DND-41 (cell line): ENCODE measurements around the gene TRMU.

Experiments used
- ATAC-seq: fragments of 200-7000 bp; cut with Tn5 transposase; 3 replicates; pipeline ENCODE4 v1.9.1; 2021; ENCODE audit warnings: low read depth; ENCODE audit not compliant: insufficient read depth
- DNase-seq: peaks from one replicate; pipeline ENCODE4 v3.0.0-alpha.2; 2020
- H2AFZ ChIP-seq: 2 replicates; pipeline ENCODE4 v1.6.0; 2012; ENCODE audit warnings: low read depth, low read length
- H3K27ac ChIP-seq: 2 replicates; pipeline ENCODE4 v1.5.1; 2012; ENCODE audit warnings: low read length, inconsistent platforms
- H3K27me3 ChIP-seq: fragments of 200-600 bp; sonication (generic); 2 replicates; pipeline ENCODE4 v1.6.0; 2012; ENCODE audit warnings: low read length, mild to moderate bottlenecking, inconsistent platforms; ENCODE audit not compliant: insufficient read depth, poor library complexity
- H3K36me3 ChIP-seq: 2 replicates; pipeline ENCODE4 v1.5.1; 2012; ENCODE audit warnings: low read length, inconsistent platforms; ENCODE audit not compliant: insufficient read depth
- H3K4me1 ChIP-seq: 2 replicates; pipeline ENCODE4 v1.5.1; 2012; ENCODE audit warnings: mild to moderate bottlenecking, low read length; ENCODE audit not compliant: insufficient read depth
- H3K4me2 ChIP-seq: 2 replicates; pipeline ENCODE4 v1.6.0; 2012; ENCODE audit warnings: mild to moderate bottlenecking, moderate library complexity, low read length, inconsistent platforms; ENCODE audit not compliant: insufficient read depth
- H3K4me3 ChIP-seq, 2 experiments: fragments of 200-600 bp in 1 of 2; shearing (Covaris generic) in 1 of 2; 2 replicates each; pipeline ENCODE4 v1.5.1; 2012 to 2016; ENCODE audit warnings: inconsistent platforms in 2 of 2, low read length in 2 of 2, mild to moderate bottlenecking in 2 of 2, low read depth in 1 of 2, moderate library complexity in 1 of 2
- H3K79me2 ChIP-seq: 2 replicates; pipeline ENCODE4 v1.6.0; 2012; ENCODE audit warnings: low read length, inconsistent platforms; ENCODE audit not compliant: insufficient read depth
- H3K9ac ChIP-seq: 2 replicates; pipeline ENCODE4 v1.6.0; 2012; ENCODE audit warnings: low read depth, mild to moderate bottlenecking, inconsistent platforms, low read length, moderate library complexity
- H3K9me3 ChIP-seq: 2 replicates; pipeline ENCODE4 v1.5.1; 2012; ENCODE audit warnings: low read length, moderate library complexity, mild to moderate bottlenecking, inconsistent platforms; ENCODE audit not compliant: insufficient read depth, severe bottlenecking
- H4K20me1 ChIP-seq: 2 replicates; pipeline ENCODE4 v1.6.0; 2012; ENCODE audit warnings: low read length; ENCODE audit not compliant: insufficient read depth
- EZH2 ChIP-seq: IDR thresholded peaks from 3 replicates; pipeline ENCODE4 v1.6.1; 2012; ENCODE audit warnings: borderline replicate concordance, low read depth, mild to moderate bottlenecking, moderate library complexity, low read length, inconsistent platforms; ENCODE audit not compliant: severe bottlenecking
- TF ChIP-seq, protein P1 (sequence below): IDR thresholded peaks from 2 replicates; pipeline ENCODE4 v1.5.1; 2012; ENCODE audit warnings: borderline replicate concordance, low read length, moderate library complexity, mild to moderate bottlenecking; ENCODE audit not compliant: poor library complexity, severe bottlenecking; ENCODE audit errors: extremely low read depth

TRMU gene

GRCh38 chr22:46349681-46350080 is 14.2 kb downstream of the TRMU start:
- Histone ChIP-seq H3K9me3 (no peaks in the 10 kb centered on the region), H3K9ac (no peak overlapping the region), H3K4me1 (no peaks in the 10 kb centered on the region), H2AFZ (no peak overlapping the region), H3K79me2 (0 out of 2 replicates have a peak, but pooled peaks cover 5% of the 10 kb centered on the region), H3K4me2 (no peak overlapping the region), H4K20me1 (peaks cover 39% of the 10 kb centered on the region), H3K36me3 (peaks cover 98% of the 10 kb centered on the region), H3K27me3 (no peaks in the 10 kb centered on the region), H3K27ac (no peak overlapping the region), H3K4me3 (no peak overlapping the region)
- no peak for DNase-seq
- TF ChIP-seq, protein P1, sequence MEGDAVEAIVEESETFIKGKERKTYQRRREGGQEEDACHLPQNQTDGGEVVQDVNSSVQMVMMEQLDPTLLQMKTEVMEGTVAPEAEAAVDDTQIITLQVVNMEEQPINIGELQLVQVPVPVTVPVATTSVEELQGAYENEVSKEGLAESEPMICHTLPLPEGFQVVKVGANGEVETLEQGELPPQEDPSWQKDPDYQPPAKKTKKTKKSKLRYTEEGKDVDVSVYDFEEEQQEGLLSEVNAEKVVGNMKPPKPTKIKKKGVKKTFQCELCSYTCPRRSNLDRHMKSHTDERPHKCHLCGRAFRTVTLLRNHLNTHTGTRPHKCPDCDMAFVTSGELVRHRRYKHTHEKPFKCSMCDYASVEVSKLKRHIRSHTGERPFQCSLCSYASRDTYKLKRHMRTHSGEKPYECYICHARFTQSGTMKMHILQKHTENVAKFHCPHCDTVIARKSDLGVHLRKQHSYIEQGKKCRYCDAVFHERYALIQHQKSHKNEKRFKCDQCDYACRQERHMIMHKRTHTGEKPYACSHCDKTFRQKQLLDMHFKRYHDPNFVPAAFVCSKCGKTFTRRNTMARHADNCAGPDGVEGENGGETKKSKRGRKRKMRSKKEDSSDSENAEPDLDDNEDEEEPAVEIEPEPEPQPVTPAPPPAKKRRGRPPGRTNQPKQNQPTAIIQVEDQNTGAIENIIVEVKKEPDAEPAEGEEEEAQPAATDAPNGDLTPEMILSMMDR: no peak
- no peak for TF ChIP-seq EZH2
- no peak for ATAC-seq

GRCh38 chr22:46350121-46350520 is 14.6 kb downstream of the TRMU start:
- Histone ChIP-seq H3K27me3 (no peaks in the 10 kb centered on the region), H3K4me1 (no peaks in the 10 kb centered on the region), H3K9me3 (no peaks in the 10 kb centered on the region), H3K27ac (no peak overlapping the region), H3K4me3 (no peak overlapping the region), H4K20me1 (peaks cover 43% of the 10 kb centered on the region), H3K4me2 (no peak overlapping the region), H3K36me3 (peaks cover 98% of the 10 kb centered on the region), H3K9ac (no peak overlapping the region), H2AFZ (no peak overlapping the region), H3K79me2 (0 out of 2 replicates have a peak, but pooled peaks cover 5% of the 10 kb centered on the region)
- no peak for ATAC-seq
- no peak for DNase-seq
- TF ChIP-seq, protein P1: no peak
- TF ChIP-seq EZH2: no peak

GRCh38 chr22:46350646-46351045 is 15.1 kb downstream of the TRMU start:
- Histone ChIP-seq H3K4me2 (no peak overlapping the region), H3K4me3 (no peak overlapping the region), H3K27me3 (no peaks in the 10 kb centered on the region), H3K4me1 (no peaks in the 10 kb centered on the region), H3K27ac (no peak overlapping the region), H3K36me3 (peaks cover 98% of the 10 kb centered on the region), H2AFZ (no peak overlapping the region), H4K20me1 (peaks cover 48% of the 10 kb centered on the region), H3K9me3 (no peaks in the 10 kb centered on the region), H3K79me2 (0 out of 2 replicates have a peak, but pooled peaks cover 5% of the 10 kb centered on the region), H3K9ac (no peak overlapping the region)
- DNase-seq (no peak), ATAC-seq (no peak)
- TF ChIP-seq, protein P1: no peak
- no peak for TF ChIP-seq EZH2
